Measurements from ENCODE around the gene ELFN2. TPM values are rescaled to one million over a fixed set of nuclear protein-coding genes. Genes with fewer than 3 reads are reported as not detected.

ELFN2 gene
- total and polyA plus RNA-seq, 2 of the 13 experiments (the other 11 are each of a cell fraction or from before 2014, with no cell fraction given): 0.01 TPM; not detected in 1

GRCh38 chr22:37379722-37380121 is 47.6 kb downstream of the ELFN2 start (continued):
- TF ChIP-seq ZNF687 (CRISPR knock-in tag; IDR thresholded peaks at IDR 0.05) (no peak), IRF2 (CRISPR knock-in tag; IDR thresholded peaks at IDR 0.05) (no peak), ZNF740 (CRISPR knock-in tag; IDR thresholded peaks at IDR 0.05) (no peak), SRSF4 (IDR thresholded peaks at IDR 0.05; ENCODE audit: low read depth, low read length, poor library complexity, severe bottlenecking) (no peak)

- H4K20me1 ChIP-seq (ENCODE audit: insufficient read depth, low read length): no peaks in the 10 kb centered on the region
- no peaks in the 10 kb centered on the region for H3K79me2 ChIP-seq (ENCODE audit: insufficient read depth, low read length)
- in situ Hi-C loops (cut with HindIII; ENCODE audit: extremely low pct_ligation_motif_present, low pct_unique_long_range_greater_than_20kb): loop anchor here (5.0 kb wide), 1 partner anchor 37 kb away; no protein-coding TSS in a partner anchor
- no peak for DNase-seq (ENCODE audit: low spot score)
- no peak for FAIRE-seq
- no peak for ATAC-seq
- H3K4me1 ChIP-seq (ENCODE audit: insufficient read depth, low read length): no peaks in the 10 kb centered on the region
- WGBS (ENCODE audit: low lambda C conversion rate): 43% methylated on average over 9 of the region's 13 CpGs
- H3K4me3 ChIP-seq (replicated peaks in 1 of 3; ENCODE audit: insufficient read depth in 1 of 3, low read depth in 2 of 3, low read length in 3 of 3): no peak overlapping the region
- peaks cover 8 to 47% of the 10 kb centered on the region in 2 experiments; a peak in 4 of 5 replicates for H3K27me3 ChIP-seq (ENCODE audit: control insufficient read depth in 1 of 2, insufficient read depth in 2 of 2, low read length in 2 of 2)
- no peak overlapping the region for H3K9ac ChIP-seq (ENCODE audit: insufficient read depth, low read depth, low read length)
- BruUV-seq (replicated peaks): no TSS peak
- TF ChIP-seq PAF1 (CRISPR knock-in tag; IDR thresholded peaks at IDR 0.05) (no peak), ZNF296 (CRISPR knock-in tag; conservative IDR thresholded peaks at IDR 0.05) (no peak), ZBTB20 (CRISPR knock-in tag; IDR thresholded peaks at IDR 0.05; ENCODE audit: borderline replicate concordance, low read depth) (no peak), ZNF34 (CRISPR knock-in tag; IDR thresholded peaks at IDR 0.05; ENCODE audit: borderline replicate concordance) (no peak), NFKB2 (CRISPR knock-in tag; IDR thresholded peaks at IDR 0.05; ENCODE audit: borderline replicate concordance) (no peak)
- no peak overlapping the region for H3K27ac ChIP-seq (ENCODE audit: extremely low read length, insufficient read depth, low read length)
- intact Hi-C loops (cut with micrococcal nuclease; ENCODE audit: unreplicated experiment): no loop called here
- H3K4me2 ChIP-seq (ENCODE audit: low read depth, low read length): no peak overlapping the region
- no peak overlapping the region for H2AFZ ChIP-seq (ENCODE audit: low read length)
- no peaks in the 10 kb centered on the region for H3K36me3 ChIP-seq (replicated peaks in 1 of 2; ENCODE audit: control insufficient read depth in 1 of 2, insufficient read depth in 2 of 2, low read length in 2 of 2)
- ChIA-PET POLR2A (no interaction called here), CTCF (ENCODE audit: low intra/inter-chr PET ratio, low total read pairs) (no interaction called here)
- H3K9me3 ChIP-seq (ENCODE audit: low read length): no peaks in the 10 kb centered on the region
These were observed 48.2 kb downstream of the ELFN2 start for GRCh38 chr22:37379085-37379484.

Data from HepG2 (cell line).